Mesodermal cell (in vitro differentiated cells): Measurements from ENCODE around the gene GLB1L3.
A peak's percentile ranks its signal among the peaks of the same experiment; 100 is the strongest.

ENCODE experiments used
- H3K27ac ChIP-seq: 2 replicates; pipeline ENCODE4 v1.7.0; 2013; ENCODE audit warnings: mild to moderate bottlenecking, low read depth, low read length, moderate library complexity; ENCODE audit not compliant: severe bottlenecking
- H3K36me3 ChIP-seq: 2 replicates; pipeline ENCODE4 v1.7.1; 2013; ENCODE audit warnings: mild to moderate bottlenecking, low read length, moderate library complexity; ENCODE audit not compliant: control insufficient read depth, insufficient read depth
- H3K4me1 ChIP-seq: one replicate; pipeline ENCODE4 v1.7.1; 2013; ENCODE audit warnings: mild to moderate bottlenecking, low read length; ENCODE audit not compliant: insufficient read depth, control insufficient read depth, poor library complexity, severe bottlenecking
- H3K4me3 ChIP-seq: 2 replicates; pipeline ENCODE4 v1.7.0; 2013; ENCODE audit warnings: low read length, control low read depth, mild to moderate bottlenecking; ENCODE audit not compliant: insufficient read depth, poor library complexity, severe bottlenecking; ENCODE audit errors: extremely low read depth
- H3K9me3 ChIP-seq: 2 replicates; pipeline ENCODE4 v1.7.1; 2013; ENCODE audit warnings: mild to moderate bottlenecking, low read length, moderate library complexity; ENCODE audit not compliant: control insufficient read depth
- WGBS, 2 experiments: methylation state at CpG; one replicate each; pipeline ENCODE4 v1.1.5; 2013; ENCODE audit warnings: missing lambda C conversion rate in 2 of 2; ENCODE audit not compliant: insufficient coverage in 2 of 2; 5-methylcytosine and 5-hydroxymethylcytosine counted together

Gene GLB1L3

GRCh38 chr11:134264966-134265764 lies 11.0 kb upstream of the GLB1L3 start:
- H3K4me1 ChIP-seq = no peaks in the 10 kb centered on the region
- H3K27ac ChIP-seq = no peak overlapping the region
- no peaks in the 10 kb centered on the region for H3K9me3 ChIP-seq
- no peak overlapping the region for H3K4me3 ChIP-seq
- WGBS, 2 experiments = 90 to 96% methylated on average over 4 of the region's 7 CpGs
- H3K36me3 ChIP-seq = peaks cover 37% of the 10 kb centered on the region

GRCh38 chr11:134266440-134266839 lies 9.7 kb upstream of the GLB1L3 start:
- Histone ChIP-seq H3K4me3 (no peak overlapping the region), H3K27ac (no peak overlapping the region), H3K9me3 (no peaks in the 10 kb centered on the region), H3K4me1 (no peaks in the 10 kb centered on the region), H3K36me3 (peaks cover 26% of the 10 kb centered on the region)
- 87 to 100% methylated on average over 5 of the region's 5 CpGs for WGBS, 2 experiments

GRCh38 chr11:134266841-134267251 lies 9.3 kb upstream of the GLB1L3 start:
- Histone ChIP-seq H3K4me1 (no peaks in the 10 kb centered on the region), H3K36me3 (peaks cover 22% of the 10 kb centered on the region), H3K9me3 (no peaks in the 10 kb centered on the region), H3K4me3 (no peak overlapping the region), H3K27ac (no peak overlapping the region)
- 71 to 79% methylated on average over 3 of the region's 3 CpGs for WGBS, 2 experiments

- no peak overlapping the region for H3K27ac ChIP-seq
- H3K4me1 ChIP-seq = no peaks in the 10 kb centered on the region
- H3K4me3 ChIP-seq = no peak overlapping the region
- WGBS, 2 experiments = 71 to 92% methylated on average over 1 to 5 of the region's 5 CpGs
- H3K9me3 ChIP-seq = no peaks in the 10 kb centered on the region
- H3K36me3 ChIP-seq = peaks cover 15% of the 10 kb centered on the region
Observed at GRCh38 chr11:134267461-134267860, 8.7 kb upstream of the GLB1L3 start.

GRCh38 chr11:134267966-134268365 lies 8.2 kb upstream of the GLB1L3 start:
- no peak overlapping the region for H3K4me3 ChIP-seq
- 92 to 94% methylated on average over 10 to 11 of the region's 11 CpGs for WGBS, 2 experiments
- H3K36me3 ChIP-seq = peaks cover 10% of the 10 kb centered on the region
- no peaks in the 10 kb centered on the region for H3K9me3 ChIP-seq
- H3K4me1 ChIP-seq = no peaks in the 10 kb centered on the region
- H3K27ac ChIP-seq = no peak overlapping the region

GRCh38 chr11:134270250-134270714 lies 5.9 kb upstream of the GLB1L3 start:
- peaks cover 2% of the 10 kb centered on the region for H3K4me1 ChIP-seq
- no peaks in the 10 kb centered on the region for H3K36me3 ChIP-seq
- H3K4me3 ChIP-seq = no peak overlapping the region
- H3K9me3 ChIP-seq = no peaks in the 10 kb centered on the region
- WGBS, 2 experiments = 48 to 59% methylated on average over 2 to 4 of the region's 5 CpGs
- no peak overlapping the region for H3K27ac ChIP-seq

- 80% methylated on average over 1 of the region's 4 CpGs for WGBS, 2 experiments
- peaks cover 4% of the 10 kb centered on the region for H3K4me1 ChIP-seq
- H3K4me3 ChIP-seq = no peak overlapping the region
- no peak overlapping the region for H3K27ac ChIP-seq
- no peaks in the 10 kb centered on the region for H3K9me3 ChIP-seq
- no peaks in the 10 kb centered on the region for H3K36me3 ChIP-seq
Observed at GRCh38 chr11:134271978-134272377, 4.2 kb upstream of the GLB1L3 start.

- Histone ChIP-seq H3K9me3 (no peaks in the 10 kb centered on the region), H3K27ac (no peak overlapping the region), H3K4me1 (peaks cover 6% of the 10 kb centered on the region), H3K4me3 (no peak overlapping the region), H3K36me3 (no peaks in the 10 kb centered on the region)
- WGBS, 2 experiments = 20 to 36% methylated on average over 14 to 16 of the region's 18 CpGs
Observed at GRCh38 chr11:134272381-134273316, 3.5 kb upstream of the GLB1L3 start.

- no peak overlapping the region for H3K4me3 ChIP-seq
- peaks cover 6% of the 10 kb centered on the region for H3K4me1 ChIP-seq
- no peaks in the 10 kb centered on the region for H3K9me3 ChIP-seq
- no peak overlapping the region for H3K27ac ChIP-seq
- H3K36me3 ChIP-seq = no peaks in the 10 kb centered on the region
- WGBS, 2 experiments = no CpG with 5 or more reads among the region's 3 CpGs
Observed at GRCh38 chr11:134273317-134273712, 2.9 kb upstream of the GLB1L3 start.

GRCh38 chr11:134275188-134275533 lies 1.0 kb upstream of the GLB1L3 start:
- Histone ChIP-seq H3K9me3 (no peaks in the 10 kb centered on the region), H3K4me1 (peaks cover 6% of the 10 kb centered on the region), H3K4me3 (peak overlapping the region; percentile 44), H3K27ac (no peak overlapping the region), H3K36me3 (no peaks in the 10 kb centered on the region)
- WGBS, 2 experiments = 0% methylated on average over 1 of the region's 5 CpGs; no CpG with 5 or more reads in 1 of the 2 experiments
